Measurements from ENCODE around the gene FHOD3.
"Not testable (repeated sequence)": the region's sequence is repeated elsewhere in the genome, so short reads cannot be mapped to it uniquely, and the experiment has no call there.

Gene FHOD3

DNA sequence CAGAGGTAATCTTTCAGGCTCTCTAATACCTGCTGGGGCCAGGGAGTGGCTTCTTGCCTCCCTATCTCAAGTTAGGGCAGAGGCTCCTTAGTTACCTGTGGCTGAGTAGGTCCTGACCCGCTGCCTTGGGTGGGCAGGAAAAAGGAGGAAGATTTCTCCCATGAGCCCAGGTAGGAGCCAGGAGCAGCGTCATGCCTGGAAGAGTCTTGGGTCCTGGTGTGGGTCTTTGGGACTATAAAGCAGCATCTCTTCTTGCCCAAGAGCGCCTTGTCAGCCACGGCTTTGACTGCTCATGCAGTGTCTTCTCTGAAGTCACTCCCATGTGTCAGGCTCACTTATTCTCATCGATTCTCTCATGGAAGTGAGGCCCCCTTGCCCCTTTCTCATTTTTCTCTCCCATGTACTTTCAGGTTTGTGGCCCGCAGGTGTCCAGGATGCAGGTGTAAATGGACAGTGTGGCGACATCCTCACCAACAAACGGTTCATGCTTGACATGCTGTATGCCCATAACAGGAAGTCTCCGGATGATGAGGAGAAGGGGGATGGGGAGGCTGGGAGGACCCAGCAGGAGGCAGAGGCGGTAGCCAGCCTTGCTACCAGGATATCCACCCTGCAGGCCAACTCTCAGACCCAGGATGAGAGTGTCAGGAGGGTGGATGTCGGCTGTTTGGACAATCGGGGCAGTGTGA lies 420.1 kb downstream of the FHOD3 start:
- no peaks in the 10 kb centered on the region for H3K36me3 ChIP-seq (replicated peaks; ENCODE audit: insufficient read depth, low read length)
- H3K9me2 ChIP-seq (replicated peaks; ENCODE audit: insufficient read depth, low read length): no peaks in the 10 kb centered on the region
- no peaks in the 10 kb centered on the region for H3F3A ChIP-seq (ENCODE audit: insufficient read depth, low read length)
- H3K9me3 ChIP-seq (replicated peaks; ENCODE audit: insufficient read depth, low read length): no peaks in the 10 kb centered on the region
- no peaks in the 10 kb centered on the region for H3K4me1 ChIP-seq (ENCODE audit: low read length)
- no peaks in the 10 kb centered on the region for H4K20me1 ChIP-seq (ENCODE audit: insufficient read depth, low read length)
- TF ChIP-seq, protein P1, sequence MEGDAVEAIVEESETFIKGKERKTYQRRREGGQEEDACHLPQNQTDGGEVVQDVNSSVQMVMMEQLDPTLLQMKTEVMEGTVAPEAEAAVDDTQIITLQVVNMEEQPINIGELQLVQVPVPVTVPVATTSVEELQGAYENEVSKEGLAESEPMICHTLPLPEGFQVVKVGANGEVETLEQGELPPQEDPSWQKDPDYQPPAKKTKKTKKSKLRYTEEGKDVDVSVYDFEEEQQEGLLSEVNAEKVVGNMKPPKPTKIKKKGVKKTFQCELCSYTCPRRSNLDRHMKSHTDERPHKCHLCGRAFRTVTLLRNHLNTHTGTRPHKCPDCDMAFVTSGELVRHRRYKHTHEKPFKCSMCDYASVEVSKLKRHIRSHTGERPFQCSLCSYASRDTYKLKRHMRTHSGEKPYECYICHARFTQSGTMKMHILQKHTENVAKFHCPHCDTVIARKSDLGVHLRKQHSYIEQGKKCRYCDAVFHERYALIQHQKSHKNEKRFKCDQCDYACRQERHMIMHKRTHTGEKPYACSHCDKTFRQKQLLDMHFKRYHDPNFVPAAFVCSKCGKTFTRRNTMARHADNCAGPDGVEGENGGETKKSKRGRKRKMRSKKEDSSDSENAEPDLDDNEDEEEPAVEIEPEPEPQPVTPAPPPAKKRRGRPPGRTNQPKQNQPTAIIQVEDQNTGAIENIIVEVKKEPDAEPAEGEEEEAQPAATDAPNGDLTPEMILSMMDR (IDR thresholded peaks at IDR 0.05; ENCODE audit: low read length): no peak
- TF ChIP-seq EZH2phosphoT487 (IDR thresholded peaks at IDR 0.05; ENCODE audit: low read length) (no peak), EZH2 (optimal IDR thresholded peaks at IDR 0.05; ENCODE audit: low read depth, low read length) (no peak)
- no peaks in the 10 kb centered on the region for H3K79me2 ChIP-seq (ENCODE audit: low read length)
- no peak overlapping the region for H3K4me3 ChIP-seq (ENCODE audit: low read length)
- DNase-seq: no peak
- H3K27me3 ChIP-seq (replicated peaks; ENCODE audit: insufficient read depth, low read length): no peaks in the 10 kb centered on the region
- no peak overlapping the region for H3K4me2 ChIP-seq (ENCODE audit: low read depth, low read length)
- H3K9ac ChIP-seq (ENCODE audit: low read length): no peak overlapping the region
- H2AFZ ChIP-seq (ENCODE audit: low read length): no peak overlapping the region
- H3K27ac ChIP-seq (ENCODE audit: low read length): no peak overlapping the region

DNA sequence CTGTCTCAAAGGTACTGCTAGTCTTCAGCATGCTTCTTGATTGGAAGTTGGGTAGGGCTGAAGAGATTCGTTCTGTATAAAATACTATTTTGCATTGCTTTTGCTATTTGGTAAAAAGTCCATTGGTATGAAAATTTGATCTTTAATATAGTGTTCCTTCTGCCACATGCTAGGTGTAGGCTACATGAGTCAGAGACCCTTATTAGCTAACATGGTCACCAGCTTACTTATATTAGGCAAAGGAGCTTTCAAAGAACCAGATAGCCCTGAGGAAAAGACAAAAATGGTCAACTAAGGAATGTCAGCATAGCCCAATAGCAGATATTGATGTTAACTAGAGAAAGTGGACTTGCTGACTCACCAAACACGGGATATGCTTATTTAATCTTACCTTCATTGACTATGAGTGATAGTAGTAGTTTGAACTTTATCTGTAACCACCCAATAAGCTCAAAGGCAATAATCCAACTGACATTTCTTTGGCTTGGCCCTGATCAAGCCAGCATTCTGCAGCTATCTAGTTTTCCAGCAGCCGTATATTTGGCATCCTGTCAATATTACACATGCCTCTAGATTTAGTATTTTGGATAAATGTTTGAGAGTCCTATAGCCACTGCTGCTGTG lies 421.3 kb downstream of the FHOD3 start:
- H3K36me3 ChIP-seq (replicated peaks; ENCODE audit: insufficient read depth, low read length): no peaks in the 10 kb centered on the region
- H3K27me3 ChIP-seq (replicated peaks; ENCODE audit: insufficient read depth, low read length): no peaks in the 10 kb centered on the region
- H3K4me1 ChIP-seq (ENCODE audit: low read length): no peaks in the 10 kb centered on the region
- H3K9me2 ChIP-seq (replicated peaks; ENCODE audit: insufficient read depth, low read length): no peaks in the 10 kb centered on the region
- no peaks in the 10 kb centered on the region for H4K20me1 ChIP-seq (ENCODE audit: insufficient read depth, low read length)
- no peaks in the 10 kb centered on the region for H3F3A ChIP-seq (ENCODE audit: insufficient read depth, low read length)
- H3K79me2 ChIP-seq (ENCODE audit: low read length): no peaks in the 10 kb centered on the region
- DNase-seq: no peak
- H2AFZ ChIP-seq (ENCODE audit: low read length): no peak overlapping the region
- no peak overlapping the region for H3K9ac ChIP-seq (ENCODE audit: low read length)
- TF ChIP-seq EZH2 (optimal IDR thresholded peaks at IDR 0.05; ENCODE audit: low read depth, low read length): no peak
- no peak for TF ChIP-seq EZH2phosphoT487 (IDR thresholded peaks at IDR 0.05; ENCODE audit: low read length)
- TF ChIP-seq, protein P1 (IDR thresholded peaks at IDR 0.05; ENCODE audit: low read length): no peak
- H3K4me3 ChIP-seq (ENCODE audit: low read length): no peak overlapping the region
- no peaks in the 10 kb centered on the region for H3K9me3 ChIP-seq (replicated peaks; ENCODE audit: insufficient read depth, low read length)
- H3K4me2 ChIP-seq (ENCODE audit: low read depth, low read length): no peak overlapping the region
- H3K27ac ChIP-seq (ENCODE audit: low read length): no peak overlapping the region

DNA sequence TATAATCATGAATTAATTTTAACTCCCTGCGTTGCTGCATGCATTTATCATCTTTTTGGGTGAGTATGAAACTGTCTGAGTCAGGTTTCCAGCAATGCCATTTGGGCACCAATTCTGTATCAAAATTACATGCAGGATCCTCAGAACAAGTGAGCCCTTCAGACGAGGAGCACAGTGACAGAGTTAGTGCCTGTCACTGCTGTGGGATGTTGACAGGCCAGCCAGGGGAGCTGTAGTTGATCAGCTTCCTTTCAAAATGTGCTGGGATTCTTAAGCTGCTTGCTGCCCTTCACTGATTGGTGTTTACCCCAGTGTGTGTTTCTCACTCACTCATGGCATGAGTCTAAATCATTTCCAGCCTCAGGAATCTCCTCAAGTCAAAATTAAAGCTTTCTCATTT lies 422.1 kb downstream of the FHOD3 start:
- Histone ChIP-seq H2AFZ (ENCODE audit: low read length) (no peak overlapping the region), H3K79me2 (ENCODE audit: low read length) (no peaks in the 10 kb centered on the region), H3K4me3 (ENCODE audit: low read length) (no peak overlapping the region), H3K9me3 (replicated peaks; ENCODE audit: insufficient read depth, low read length) (no peaks in the 10 kb centered on the region), H4K20me1 (ENCODE audit: insufficient read depth, low read length) (no peaks in the 10 kb centered on the region), H3K4me2 (ENCODE audit: low read depth, low read length) (no peak overlapping the region), H3F3A (ENCODE audit: insufficient read depth, low read length) (no peaks in the 10 kb centered on the region), H3K27me3 (replicated peaks; ENCODE audit: insufficient read depth, low read length) (no peaks in the 10 kb centered on the region), H3K27ac (ENCODE audit: low read length) (no peak overlapping the region), H3K9me2 (replicated peaks; ENCODE audit: insufficient read depth, low read length) (no peaks in the 10 kb centered on the region), H3K4me1 (ENCODE audit: low read length) (no peaks in the 10 kb centered on the region), H3K9ac (ENCODE audit: low read length) (no peak overlapping the region), H3K36me3 (replicated peaks; ENCODE audit: insufficient read depth, low read length) (no peaks in the 10 kb centered on the region)
- DNase-seq: no peak
- TF ChIP-seq EZH2phosphoT487 (IDR thresholded peaks at IDR 0.05; ENCODE audit: low read length) (no peak), EZH2 (optimal IDR thresholded peaks at IDR 0.05; ENCODE audit: low read depth, low read length) (no peak)
- TF ChIP-seq, protein P1 (IDR thresholded peaks at IDR 0.05; ENCODE audit: low read length): no peak

DNA sequence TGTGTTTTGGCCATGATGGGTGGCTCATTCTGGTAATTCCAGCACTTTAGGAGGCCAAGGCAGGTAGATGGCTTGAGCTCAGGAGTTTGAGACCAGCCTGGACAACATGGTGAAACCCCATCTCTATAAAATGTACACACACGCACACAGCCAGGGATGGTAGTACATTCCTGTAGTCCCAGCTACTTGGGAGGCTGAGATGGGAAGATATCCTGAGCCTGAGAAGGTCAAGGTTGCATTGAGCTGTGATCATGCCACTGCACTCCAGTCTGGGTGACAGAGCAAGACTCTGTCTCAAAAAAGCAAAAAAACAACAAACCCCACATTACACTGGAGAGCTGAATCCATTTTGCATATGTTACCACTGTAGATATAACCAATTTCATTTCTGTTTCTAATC lies 423.8 kb downstream of the FHOD3 start:
- not testable (repeated sequence) for H3F3A ChIP-seq (ENCODE audit: insufficient read depth, low read length); H3K27me3 ChIP-seq (replicated peaks; ENCODE audit: insufficient read depth, low read length); H3K4me3 ChIP-seq (ENCODE audit: low read length); H3K9ac ChIP-seq (ENCODE audit: low read length); H3K9me2 ChIP-seq (replicated peaks; ENCODE audit: insufficient read depth, low read length); DNase-seq; H3K9me3 ChIP-seq (replicated peaks; ENCODE audit: insufficient read depth, low read length); H3K4me1 ChIP-seq (ENCODE audit: low read length); H4K20me1 ChIP-seq (ENCODE audit: insufficient read depth, low read length); H3K36me3 ChIP-seq (replicated peaks; ENCODE audit: insufficient read depth, low read length); H3K27ac ChIP-seq (ENCODE audit: low read length); H3K79me2 ChIP-seq (ENCODE audit: low read length); H3K4me2 ChIP-seq (ENCODE audit: low read depth, low read length); H2AFZ ChIP-seq (ENCODE audit: low read length)

Data from MM.1S (cell line).